Measurements from ENCODE around the gene ZNF76.

ZNF76 gene

GRCh38 chr6:35237476-35237875 lies 22.1 kb upstream of the ZNF76 start:
- no peak for DNase-seq (ENCODE audit: low read depth in 2 of 2)

GRCh38 chr6:35238843-35239289 lies 20.7 kb upstream of the ZNF76 start:
- no peak for DNase-seq (ENCODE audit: low read depth in 2 of 2)

GRCh38 chr6:35239581-35239980 lies 20.0 kb upstream of the ZNF76 start:
- no peak for DNase-seq (ENCODE audit: low read depth in 2 of 2)

- DNase-seq (ENCODE audit: low read depth in 2 of 2) = peak; percentile 51 to 69
These were observed 18.4 kb upstream of the ZNF76 start for GRCh38 chr6:35240838-35241801.

- DNase-seq (ENCODE audit: low read depth in 2 of 2) = no peak
These were observed 17.0 kb upstream of the ZNF76 start for GRCh38 chr6:35242486-35242885.

GRCh38 chr6:35242906-35243305 lies 16.6 kb upstream of the ZNF76 start:
- DNase-seq (ENCODE audit: low read depth in 2 of 2) = no peak

- no peak for DNase-seq (ENCODE audit: low read depth in 2 of 2)
These were observed 16.1 kb upstream of the ZNF76 start for GRCh38 chr6:35243386-35243958.

- no peak for DNase-seq (ENCODE audit: low read depth in 2 of 2)
These were observed 15.0 kb upstream of the ZNF76 start for GRCh38 chr6:35244551-35244950.

GRCh38 chr6:35247642-35248231 lies 11.8 kb upstream of the ZNF76 start:
- DNase-seq (ENCODE audit: low read depth in 2 of 2) = no peak

- no peak for DNase-seq (ENCODE audit: low read depth in 2 of 2)
These were observed 11.2 kb upstream of the ZNF76 start for GRCh38 chr6:35248300-35248699.

GRCh38 chr6:35248965-35249364 lies 10.6 kb upstream of the ZNF76 start:
- DNase-seq (ENCODE audit: low read depth in 2 of 2) = no peak

- no peak for DNase-seq (ENCODE audit: low read depth in 2 of 2)
These were observed 7.6 kb upstream of the ZNF76 start for GRCh38 chr6:35251949-35252348.

GRCh38 chr6:35253249-35253648 lies 6.3 kb upstream of the ZNF76 start:
- no peak for DNase-seq (ENCODE audit: low read depth in 2 of 2)

- no peak for DNase-seq (ENCODE audit: low read depth in 2 of 2)
These were observed 1.2 kb upstream of the ZNF76 start for GRCh38 chr6:35258336-35258735.

- no peak for DNase-seq (ENCODE audit: low read depth in 2 of 2)
These were observed 709 bp upstream of the ZNF76 start for GRCh38 chr6:35258858-35259193.

GRCh38 chr6:35259948-35260590 lies 534 bp downstream of the ZNF76 start:
- peak; percentile 68 to 70 for DNase-seq (ENCODE audit: low read depth in 2 of 2)

GRCh38 chr6:35260591-35261570 lies 1.3 kb downstream of the ZNF76 start:
- DNase-seq (ENCODE audit: low read depth in 2 of 2) = no peak

- no peak for DNase-seq (ENCODE audit: low read depth in 2 of 2)
These were observed 3.1 kb downstream of the ZNF76 start for GRCh38 chr6:35262596-35262995.

GRCh38 chr6:35264550-35265274 lies 5.2 kb downstream of the ZNF76 start:
- no peak for DNase-seq (ENCODE audit: low read depth in 2 of 2)

- no peak for DNase-seq (ENCODE audit: low read depth in 2 of 2)
These were observed 6.0 kb downstream of the ZNF76 start for GRCh38 chr6:35265523-35265922.
